Measurements from ENCODE around the gene ABCA9.
"Not testable (repeated sequence)": the region's sequence is repeated elsewhere in the genome, so short reads cannot be mapped to it uniquely, and the experiment has no call there.

Gene ABCA9

GRCh38 chr17:68953340-68953997, 107.3 kb downstream of the ABCA9 start:
- DNase-seq (ENCODE audit: low spot score), result no peak

DNA sequence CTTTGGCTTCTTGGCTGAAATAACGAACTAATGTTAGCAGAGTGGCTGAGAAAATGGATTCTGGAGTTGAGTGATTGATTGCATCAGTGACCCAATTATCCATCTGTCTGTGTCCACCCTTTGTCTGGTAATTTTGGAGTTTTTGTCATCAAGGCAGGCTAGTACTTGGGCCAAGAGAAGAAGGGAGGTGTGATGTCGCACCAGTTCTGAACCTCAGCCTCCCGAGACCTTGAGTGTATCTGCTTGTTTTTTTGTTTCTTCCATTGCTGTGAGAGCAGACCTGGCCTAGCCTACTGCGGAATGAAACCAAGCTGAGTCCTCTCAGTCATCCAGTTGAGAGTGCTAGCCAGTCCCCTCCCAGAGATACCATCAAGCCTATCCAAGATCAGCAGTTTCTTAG, 110.0 kb downstream of the ABCA9 start:
- DNase-seq (ENCODE audit: low spot score), result no peak

GRCh38 chr17:68947868-68948267, 112.9 kb downstream of the ABCA9 start:
- not testable (repeated sequence) for DNase-seq (ENCODE audit: low spot score)

DNA sequence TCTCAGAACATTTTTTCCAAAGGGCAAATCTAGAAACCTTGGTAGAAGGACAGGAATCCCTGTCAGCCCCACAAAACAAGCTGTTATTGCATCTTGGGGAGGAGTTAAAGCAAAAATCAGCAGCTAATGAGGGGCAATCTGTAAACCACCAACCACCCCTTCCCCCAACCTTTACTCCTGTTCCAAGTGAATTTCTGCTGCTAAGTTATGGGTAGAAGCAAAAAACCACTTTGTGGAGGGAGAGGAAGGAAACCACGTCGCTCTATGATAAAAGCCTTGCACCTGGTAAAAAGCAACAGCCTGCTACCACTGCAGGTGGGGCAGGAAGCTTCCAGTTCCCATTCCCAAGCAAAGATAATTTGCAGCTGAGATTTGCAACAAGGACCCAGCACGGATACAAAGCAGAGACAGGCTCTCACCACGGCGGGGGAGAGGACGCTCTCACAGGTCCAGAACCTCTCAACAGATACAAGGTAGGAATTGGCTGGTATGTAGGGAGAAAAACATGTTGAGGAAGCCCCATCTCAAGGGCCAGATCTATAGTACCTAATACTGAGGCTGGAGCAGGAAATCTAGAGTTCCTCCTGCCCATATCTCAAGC, 116.2 kb downstream of the ABCA9 start:
- DNase-seq (ENCODE audit: low spot score), result no peak

DNA sequence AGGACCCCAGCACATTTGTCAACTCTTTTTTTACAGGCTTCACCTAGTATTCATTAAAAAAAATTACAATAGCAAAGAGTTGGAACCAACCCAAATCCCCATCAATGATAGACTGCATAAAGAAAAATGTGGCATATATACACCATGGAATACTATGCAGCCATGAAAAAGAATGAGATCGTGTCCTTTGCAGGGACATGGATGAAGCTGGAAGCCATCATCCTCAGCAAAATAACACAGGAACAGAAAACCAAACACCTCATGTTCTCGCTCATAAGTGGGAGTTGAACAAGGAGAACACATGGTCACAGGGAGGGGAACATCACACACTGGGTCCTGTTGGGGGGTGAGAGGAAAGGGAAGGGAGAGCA, 116.9 kb downstream of the ABCA9 start:
- DNase-seq (ENCODE audit: low spot score), result not testable (repeated sequence)

GRCh38 chr17:68943123-68943811, 117.5 kb downstream of the ABCA9 start:
- DNase-seq (ENCODE audit: low spot score), result no peak

DNA sequence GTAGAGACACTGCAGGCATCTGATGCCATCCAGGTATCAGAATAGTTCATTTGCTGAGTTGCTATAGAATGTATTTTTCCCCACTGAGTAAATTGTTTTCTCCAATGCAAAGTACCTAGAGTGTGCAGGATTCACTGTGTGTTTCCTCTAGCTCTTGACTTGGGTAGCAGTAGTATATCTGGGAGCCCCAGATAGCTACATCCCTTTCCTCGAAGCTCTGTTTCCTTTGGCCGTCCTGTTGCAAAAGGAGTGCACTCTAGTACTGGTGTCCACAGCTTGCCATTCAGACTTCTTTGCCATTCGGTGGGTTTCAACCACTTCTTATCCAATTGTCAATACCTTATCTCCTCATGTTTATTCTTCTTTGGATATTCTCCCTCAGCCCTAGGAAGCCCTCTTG, 118.3 kb downstream of the ABCA9 start:
- DNase-seq (ENCODE audit: low spot score), result no peak

DNA sequence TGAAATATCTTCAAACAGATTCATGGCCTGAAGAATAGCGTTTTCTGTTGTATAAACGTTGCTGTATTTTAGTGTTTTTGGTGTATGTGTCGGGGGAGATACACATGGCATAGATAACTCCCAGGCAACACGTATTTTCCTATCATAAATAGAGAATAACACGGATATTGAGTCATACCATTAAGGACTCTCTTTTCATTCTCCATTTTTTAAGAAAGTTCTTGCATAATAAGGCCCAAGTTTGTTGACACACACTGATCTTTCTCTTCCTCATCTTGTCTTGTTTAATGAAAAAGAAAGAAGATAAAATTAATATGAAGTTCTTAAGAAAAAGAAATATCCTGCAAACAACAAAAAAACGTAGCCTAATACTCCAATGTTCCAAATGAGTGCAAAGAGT, 119.0 kb downstream of the ABCA9 start:
- DNase-seq (ENCODE audit: low spot score), result no peak

GRCh38 chr17:68939195-68939594, 121.5 kb downstream of the ABCA9 start:
- DNase-seq (ENCODE audit: low spot score), result no peak

- no peak for DNase-seq (ENCODE audit: low spot score)
These were observed 122.7 kb downstream of the ABCA9 start for GRCh38 chr17:68937890-68938514.

DNA sequence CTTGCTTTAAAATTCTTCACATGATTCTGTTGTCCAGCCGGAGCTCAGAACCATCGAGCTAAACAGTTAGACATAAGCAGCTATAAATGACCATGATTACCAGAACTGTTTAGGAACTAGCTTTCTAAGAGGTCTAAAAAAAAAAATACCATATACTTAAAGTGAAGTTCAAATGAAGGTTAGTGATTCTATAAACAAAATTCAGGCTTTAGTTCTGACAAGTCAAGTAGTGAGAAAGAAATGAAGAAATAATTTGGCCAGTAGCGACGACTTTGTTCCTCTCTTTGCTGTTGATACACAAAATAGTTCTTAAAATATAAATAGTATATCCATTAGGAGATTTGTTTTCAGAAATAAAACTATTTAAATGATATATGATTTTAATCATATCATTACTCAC, 133.2 kb downstream of the ABCA9 start:
- DNase-seq (ENCODE audit: low spot score), result no peak

GRCh38 chr17:68924793-68925720, 135.7 kb downstream of the ABCA9 start:
- no peak for DNase-seq (ENCODE audit: low spot score)

All from SW480 (cell line).